Fibroblast of lung (primary cell): ENCODE data around the gene POLR2A. TPM values are rescaled to one million over a fixed set of nuclear protein-coding genes. Genes with fewer than 3 reads are reported as not detected.

Experiments
- DNase-seq, 2 donors: peaks; one replicate each; pipeline versions ENCODE4 v3.0.0 to v3.0.0-alpha.2; 2010; ENCODE audit warnings: low read depth in 2 of 2
- H2AFZ ChIP-seq: 2 replicates; pipeline ENCODE4 v1.5.1; 2012; ENCODE audit warnings: low read length, control low read depth, inconsistent platforms
- H3K27ac ChIP-seq: 2 replicates; pipeline ENCODE4 v1.5.1; 2011; ENCODE audit warnings: low read length, control low read depth; ENCODE audit not compliant: insufficient read depth
- H3K27me3 ChIP-seq: 2 replicates; pipeline ENCODE4 v1.5.1; 2011; ENCODE audit warnings: mild to moderate bottlenecking, low read length; ENCODE audit not compliant: control insufficient read depth, insufficient read depth
- H3K36me3 ChIP-seq: 2 replicates; pipeline ENCODE4 v1.5.1; 2011; ENCODE audit warnings: low read length; ENCODE audit not compliant: control insufficient read depth, insufficient read depth
- H3K4me1 ChIP-seq: 2 replicates; pipeline ENCODE4 v1.5.1; 2011; ENCODE audit warnings: low read length; ENCODE audit not compliant: control insufficient read depth, insufficient read depth; ENCODE audit errors: extremely low read depth
- H3K4me2 ChIP-seq: 2 replicates; pipeline ENCODE4 v1.5.1; 2011; ENCODE audit warnings: low read length, control low read depth; ENCODE audit not compliant: insufficient read depth; ENCODE audit errors: extremely low read depth
- H3K4me3 ChIP-seq, 4 experiments: fragments of 200-600 bp in 1 of 4; sonication (generic) in 1 of 4; replicated peaks in 1 of 4; 2 replicates each; pipeline ENCODE4 v1.5.1; 2011 to 2016; ENCODE audit warnings: low read length in 4 of 4, low read depth in 3 of 4, mild to moderate bottlenecking in 3 of 4, control low read depth in 2 of 4, inconsistent platforms in 1 of 4, mixed read lengths in 1 of 4; ENCODE audit not compliant: insufficient read depth in 1 of 4; ENCODE audit errors: control extremely low read depth in 1 of 4
- H3K79me2 ChIP-seq: 2 replicates; pipeline ENCODE4 v1.5.1; 2012; ENCODE audit warnings: mild to moderate bottlenecking, low read length, inconsistent platforms; ENCODE audit not compliant: control insufficient read depth, insufficient read depth
- H3K9ac ChIP-seq: 2 replicates; pipeline ENCODE4 v1.5.1; 2011; ENCODE audit warnings: mild to moderate bottlenecking, low read length, control low read depth; ENCODE audit not compliant: insufficient read depth
- H3K9me3 ChIP-seq: 2 replicates; pipeline ENCODE4 v1.5.1; 2012; ENCODE audit warnings: low read depth, low read length; ENCODE audit not compliant: control insufficient read depth, insufficient read depth
- H4K20me1 ChIP-seq: 2 replicates; pipeline ENCODE4 v1.5.1; 2011; ENCODE audit warnings: low read length; ENCODE audit not compliant: control insufficient read depth, insufficient read depth; ENCODE audit errors: extremely low read depth
- CTCF ChIP-seq, 2 donors: IDR thresholded peaks in 1 of 2; conservative IDR thresholded peaks in 1 of 2; 1 replicate in 1 of 2; 2 replicates in 1 of 2; pipeline ENCODE4 v1.5.1; 2011 to 2012; ENCODE audit warnings: low read length in 2 of 2, control low read depth in 1 of 2, inconsistent platforms in 1 of 2, low read depth in 1 of 2, mild to moderate bottlenecking in 1 of 2
- EZH2 ChIP-seq: IDR thresholded peaks from 2 replicates; pipeline ENCODE4 v1.5.1; 2012; ENCODE audit warnings: low read length, control low read depth, mild to moderate bottlenecking; ENCODE audit errors: missing control alignments
- polyA plus RNA-seq, 2 donors: library from polyadenylated mRNA; depleted of rRNA in 1 of 2; stranded (reverse) in 1 of 2; unstranded in 1 of 2; fragments of >200 nt; gene quantifications; 2 replicates each; pipeline ENCODE4 v1.2.1, GENCODE V29; 2011 to 2012; ENCODE audit warnings: missing spikeins in 1 of 2
- total RNA-seq: library from RNA; depleted of rRNA; stranded (reverse); fragments of >200 nt; gene quantifications from 2 replicates; pipeline ENCODE4 v1.2.1, GENCODE V29; 2014

POLR2A gene
- total and polyA plus RNA-seq, 2 donors (not counting 1 experiment from before 2014, with no cell fraction given) = 7.1 to 75.8 TPM

DNA sequence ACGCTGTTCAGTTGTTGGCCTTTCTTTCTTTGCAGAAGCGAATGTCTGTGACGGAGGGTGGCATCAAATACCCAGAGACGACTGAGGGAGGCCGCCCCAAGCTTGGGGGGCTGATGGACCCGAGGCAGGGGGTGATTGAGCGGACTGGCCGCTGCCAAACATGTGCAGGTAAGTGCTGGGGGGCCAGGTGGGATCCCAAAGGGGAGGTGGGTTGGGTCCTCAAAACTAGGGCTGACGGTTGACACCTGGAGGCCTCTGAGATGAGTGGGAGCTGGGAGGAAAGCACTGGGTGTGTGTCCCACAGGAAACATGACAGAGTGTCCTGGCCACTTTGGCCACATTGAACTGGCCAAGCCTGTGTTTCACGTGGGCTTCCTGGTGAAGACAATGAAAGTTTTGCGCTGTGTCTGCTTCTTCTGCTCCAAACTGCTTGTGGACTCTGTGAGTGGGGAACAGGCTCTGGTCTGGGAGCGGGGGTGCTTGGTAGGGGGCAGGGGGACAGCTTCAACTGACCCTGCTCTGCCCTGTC is 11.8 kb downstream of the POLR2A start:
- Histone ChIP-seq H2AFZ (no peak overlapping the region), H3K27ac (no peak overlapping the region), H3K9me3 (no peaks in the 10 kb centered on the region), H3K4me3 (no peak overlapping the region), H3K27me3 (no peaks in the 10 kb centered on the region), H3K79me2 (peaks cover 54% of the 10 kb centered on the region), H3K36me3 (peaks cover 34% of the 10 kb centered on the region), H3K4me2 (no peak overlapping the region), H3K4me1 (no peaks in the 10 kb centered on the region), H4K20me1 (no peaks in the 10 kb centered on the region), H3K9ac (no peak overlapping the region)
- DNase-seq = no peak
- TF ChIP-seq EZH2 = no peak
- no peak for TF ChIP-seq CTCF (conservative IDR thresholded peaks at IDR 0.05 in 1 of 2, IDR thresholded peaks at IDR 0.05 in 1 of 2; ENCODE audit: low read depth in 1 of 2, low read length in 2 of 2)

GRCh38 chr17:7496470-7497183 is 12.5 kb downstream of the POLR2A start:
- Histone ChIP-seq H3K79me2 (peaks cover 48% of the 10 kb centered on the region), H4K20me1 (no peaks in the 10 kb centered on the region)
- TF ChIP-seq CTCF (conservative IDR thresholded peaks at IDR 0.05 in 1 of 2, IDR thresholded peaks at IDR 0.05 in 1 of 2; ENCODE audit: low read depth in 1 of 2, low read length in 2 of 2) (no peak), EZH2 (no peak)

DNA sequence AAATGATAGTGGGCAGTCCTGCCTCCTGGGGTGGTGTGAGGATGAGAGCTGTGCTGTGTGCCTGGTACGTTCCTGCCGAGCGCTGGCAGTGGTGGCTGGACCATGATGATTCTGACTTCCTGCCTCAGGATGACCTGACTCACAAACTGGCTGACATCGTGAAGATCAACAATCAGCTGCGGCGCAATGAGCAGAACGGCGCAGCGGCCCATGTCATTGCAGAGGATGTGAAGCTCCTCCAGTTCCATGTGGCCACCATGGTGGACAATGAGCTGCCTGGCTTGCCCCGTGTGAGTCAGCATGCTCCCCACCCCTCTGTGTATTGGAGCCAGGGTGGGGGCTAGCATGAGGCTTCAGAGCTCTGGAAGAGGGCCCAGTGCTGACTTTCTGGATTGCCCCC is 13.1 kb downstream of the POLR2A start:
- no peak overlapping the region for H3K4me3 ChIP-seq
- H3K79me2 ChIP-seq = peaks cover 42% of the 10 kb centered on the region
- no peaks in the 10 kb centered on the region for H3K4me1 ChIP-seq
- TF ChIP-seq EZH2 = no peak
- no peaks in the 10 kb centered on the region for H4K20me1 ChIP-seq
- H3K27ac ChIP-seq = no peak overlapping the region
- no peak for DNase-seq
- H3K27me3 ChIP-seq = no peaks in the 10 kb centered on the region
- H2AFZ ChIP-seq = no peak overlapping the region
- no peak overlapping the region for H3K9ac ChIP-seq
- peaks cover 38% of the 10 kb centered on the region for H3K36me3 ChIP-seq
- H3K4me2 ChIP-seq = no peak overlapping the region
- no peaks in the 10 kb centered on the region for H3K9me3 ChIP-seq

More at GRCh38 chr17:7496470-7497183, 12.5 kb downstream of the POLR2A start:
- no peaks in the 10 kb centered on the region for H3K9me3 ChIP-seq
- H3K36me3 ChIP-seq = peaks cover 34% of the 10 kb centered on the region
- DNase-seq = no peak
- H3K27ac ChIP-seq = no peak overlapping the region
- H3K9ac ChIP-seq = no peak overlapping the region
- H2AFZ ChIP-seq = no peak overlapping the region
- no peaks in the 10 kb centered on the region for H3K4me1 ChIP-seq
- no peak overlapping the region for H3K4me2 ChIP-seq
- no peaks in the 10 kb centered on the region for H3K27me3 ChIP-seq
- no peak overlapping the region for H3K4me3 ChIP-seq
